K562 (cell line): ENCODE results near the gene MRPS10. TPM values are rescaled to one million over a fixed set of nuclear protein-coding genes. Genes with fewer than 3 reads are reported as not detected.

Source experiments
- ELF1 ChIP-seq: fragments of 200-800 bp; sonication (Bioruptor generic); IDR thresholded peaks from 2 replicates; pipeline ENCODE4 v1.6.1; 2016; ENCODE audit warnings: missing genetic modification characterization, missing compliant biosample characterization
- FOXA3 ChIP-seq, 2 experiments: fragments of 450-650 bp in 1 of 2; sonication (generic) in 1 of 2; formaldehyde crosslinking; IDR thresholded peaks in 1 of 2; conservative IDR thresholded peaks in 1 of 2; 2 replicates each; pipeline versions ENCODE4 v1.4.0 to v1.8.0; 2020 to 2022; ENCODE audit warnings: mild to moderate bottlenecking in 2 of 2, missing genetic modification reagents in 1 of 2
- HSF4 ChIP-seq: fragments of 250-450 bp; sonication (Bioruptor Pico); IDR thresholded peaks from 2 replicates; pipeline ENCODE4 v2.1.2; 2022; ENCODE audit warnings: mild to moderate bottlenecking, moderate library complexity, borderline replicate concordance
- NFATC3 ChIP-seq: fragments of 450-650 bp; IDR thresholded peaks from 2 replicates; pipeline ENCODE4 v1.6.1; 2017; ENCODE audit warnings: mild to moderate bottlenecking
- NONO ChIP-seq, 2 experiments: fragments of 200-400 bp in 1 of 2; fragments of 450-650 bp in 1 of 2; formaldehyde crosslinking in 1 of 2; IDR thresholded peaks; 2 replicates each; pipeline ENCODE4 v1.6.1; 2017; ENCODE audit warnings: low read depth in 2 of 2, mild to moderate bottlenecking in 2 of 2, moderate library complexity in 2 of 2, low read length in 1 of 2
- POLR3G ChIP-seq: IDR thresholded peaks from 2 replicates; pipeline ENCODE4 v1.6.1; 2011; ENCODE audit not compliant: insufficient read length, insufficient replicate concordance; ENCODE audit errors: extremely low read depth
- PRMT5 ChIP-seq: sonication (generic); formaldehyde crosslinking; IDR thresholded peaks from 2 replicates; pipeline ENCODE4 v1.5.0; 2020; ENCODE audit warnings: missing genetic modification reagents
- SMARCC2 ChIP-seq: fragments of 450-650 bp; IDR thresholded peaks from 2 replicates; pipeline ENCODE4 v1.6.1; 2017; ENCODE audit warnings: antibody characterized with exemption, moderate library complexity, mild to moderate bottlenecking, low read depth
- TSC22D4 ChIP-seq: fragments of 450-650 bp; IDR thresholded peaks from 2 replicates; pipeline ENCODE4 v1.6.1; 2016; ENCODE audit warnings: missing genetic modification characterization, missing biosample characterization, control low read depth
- ZC3H11A ChIP-seq: IDR thresholded peaks from 2 replicates; pipeline ENCODE4 v1.6.1; 2012; ENCODE audit warnings: low read depth, low read length, improper control_type of control experiment
- ZC3H4 ChIP-seq: sonication (generic); formaldehyde crosslinking; IDR thresholded peaks from 2 replicates; pipeline ENCODE4 v1.9.0; 2021; ENCODE audit warnings: missing genetic modification reagents, borderline replicate concordance
- ZNF584 ChIP-seq: fragments of 200-800 bp; sonication (Bioruptor generic); IDR thresholded peaks from 2 replicates; pipeline ENCODE4 v1.6.1; 2016; ENCODE audit warnings: low read depth, mild to moderate bottlenecking, missing genetic modification characterization, missing compliant biosample characterization
- ZNF780A ChIP-seq: fragments of 250-450 bp; sonication (Bioruptor Pico); IDR thresholded peaks from 2 replicates; pipeline ENCODE4 v1.5.0; 2021; ENCODE audit warnings: mild to moderate bottlenecking
- polyA plus RNA-seq, 8 experiments: library from polyadenylated mRNA; depleted of rRNA in 4 of 8; stranded (reverse) in 5 of 8; unstranded in 3 of 8; fragments of >200 nt; fragmentation: Nextera tagmentation in 2 of 8; fragmentation: Illumina TruSeq in 1 of 8; extraction: Ambion mirVana in 2 of 8; extraction: Trizol in 1 of 8; gene quantifications; 2 replicates each; pipeline versions ENCODE4 v1.2.1 to v1.2.3, GENCODE V29; 2011 to 2014; ENCODE audit warnings: inconsistent platforms in 1 of 8, missing spikeins in 1 of 8
- total RNA-seq, 7 experiments: library from RNA; depleted of rRNA in 6 of 7; stranded (reverse); fragments of >200 nt in 6 of 7; fragmentation: Illumina TruSeq in 2 of 7; extraction: Trizol in 2 of 7; gene quantifications; 2 replicates each; pipeline versions ENCODE4 v1.2.1 to v1.2.3, GENCODE V29; 2011 to 2021; ENCODE audit warnings: low replicate concordance in 1 of 7
- TF ChIP-seq, protein P1 (sequence below), 2 experiments: fragments of 150-350 bp in 1 of 2; IDR thresholded peaks; 2 replicates each; pipeline ENCODE4 v1.6.1; 2012 to 2016; ENCODE audit warnings: low read depth in 2 of 2, low read length in 2 of 2, mild to moderate bottlenecking in 1 of 2, moderate library complexity in 1 of 2
- TF ChIP-seq, protein P2 (sequence below): sonication (generic); formaldehyde crosslinking; IDR thresholded peaks from 2 replicates; pipeline ENCODE4 v1.8.1; 2023; ENCODE audit warnings: mild to moderate bottlenecking, missing genetic modification reagents
- TF ChIP-seq, protein P3 (sequence below): fragments of 200-400 bp; formaldehyde crosslinking; IDR thresholded peaks from 2 replicates; pipeline ENCODE4 v1.6.1; 2017; ENCODE audit warnings: mild to moderate bottlenecking, low read depth, low read length, moderate library complexity
- TF ChIP-seq, protein P4 (sequence below): fragments of 250-450 bp; sonication (Bioruptor Pico); IDR thresholded peaks from 2 replicates; pipeline ENCODE4 v1.4.0; 2020; ENCODE audit warnings: borderline replicate concordance

Gene MRPS10
- total and polyA plus RNA-seq, 9 of the 15 experiments (the other 6 are each of a cell fraction or from before 2014, with no cell fraction given) = 48.6 to 166 (median 93.7) TPM

DNA sequence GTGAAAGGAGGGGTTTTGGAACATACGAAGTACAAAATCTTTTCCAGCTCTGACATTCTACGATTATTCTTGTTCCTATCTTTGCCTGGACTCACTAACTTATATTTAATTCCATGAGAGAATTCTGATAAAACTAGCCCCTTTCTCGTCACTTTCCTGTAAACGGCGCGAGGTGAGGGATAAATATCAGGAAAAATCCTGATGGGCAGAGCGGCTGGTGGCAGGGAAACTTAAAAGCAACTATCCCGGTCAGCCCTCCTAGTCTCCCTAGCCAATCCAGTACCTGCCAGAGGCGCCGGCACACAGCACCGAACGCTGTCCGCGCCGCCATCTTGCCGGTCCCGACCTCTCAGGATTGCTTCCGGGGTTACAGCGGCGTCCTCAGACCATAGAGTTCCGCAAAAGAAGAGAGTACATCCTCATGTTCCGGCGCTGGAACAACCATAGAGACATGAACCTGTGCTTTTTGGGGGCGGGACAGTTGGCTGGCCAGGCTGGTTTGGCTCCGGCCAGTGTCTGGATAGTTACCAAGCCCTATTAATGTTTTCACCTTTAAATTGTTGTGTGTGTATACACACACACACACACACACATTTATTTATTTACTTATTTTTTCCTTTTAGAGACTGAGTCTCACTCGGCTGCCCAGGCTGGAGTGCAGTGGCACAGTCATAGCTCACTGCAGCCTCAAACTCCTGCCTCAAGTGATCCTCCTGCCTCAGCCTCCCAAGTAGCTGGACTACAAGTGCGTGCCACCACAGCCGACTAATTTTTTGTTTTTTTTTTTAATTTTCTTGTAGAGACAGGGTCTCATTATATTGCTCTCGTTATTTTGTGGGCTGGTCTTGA lies at the start of gene MRPS10 (continued):
- TF ChIP-seq, protein P1, sequence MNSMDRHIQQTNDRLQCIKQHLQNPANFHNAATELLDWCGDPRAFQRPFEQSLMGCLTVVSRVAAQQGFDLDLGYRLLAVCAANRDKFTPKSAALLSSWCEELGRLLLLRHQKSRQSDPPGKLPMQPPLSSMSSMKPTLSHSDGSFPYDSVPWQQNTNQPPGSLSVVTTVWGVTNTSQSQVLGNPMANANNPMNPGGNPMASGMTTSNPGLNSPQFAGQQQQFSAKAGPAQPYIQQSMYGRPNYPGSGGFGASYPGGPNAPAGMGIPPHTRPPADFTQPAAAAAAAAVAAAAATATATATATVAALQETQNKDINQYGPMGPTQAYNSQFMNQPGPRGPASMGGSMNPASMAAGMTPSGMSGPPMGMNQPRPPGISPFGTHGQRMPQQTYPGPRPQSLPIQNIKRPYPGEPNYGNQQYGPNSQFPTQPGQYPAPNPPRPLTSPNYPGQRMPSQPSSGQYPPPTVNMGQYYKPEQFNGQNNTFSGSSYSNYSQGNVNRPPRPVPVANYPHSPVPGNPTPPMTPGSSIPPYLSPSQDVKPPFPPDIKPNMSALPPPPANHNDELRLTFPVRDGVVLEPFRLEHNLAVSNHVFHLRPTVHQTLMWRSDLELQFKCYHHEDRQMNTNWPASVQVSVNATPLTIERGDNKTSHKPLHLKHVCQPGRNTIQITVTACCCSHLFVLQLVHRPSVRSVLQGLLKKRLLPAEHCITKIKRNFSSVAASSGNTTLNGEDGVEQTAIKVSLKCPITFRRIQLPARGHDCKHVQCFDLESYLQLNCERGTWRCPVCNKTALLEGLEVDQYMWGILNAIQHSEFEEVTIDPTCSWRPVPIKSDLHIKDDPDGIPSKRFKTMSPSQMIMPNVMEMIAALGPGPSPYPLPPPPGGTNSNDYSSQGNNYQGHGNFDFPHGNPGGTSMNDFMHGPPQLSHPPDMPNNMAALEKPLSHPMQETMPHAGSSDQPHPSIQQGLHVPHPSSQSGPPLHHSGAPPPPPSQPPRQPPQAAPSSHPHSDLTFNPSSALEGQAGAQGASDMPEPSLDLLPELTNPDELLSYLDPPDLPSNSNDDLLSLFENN (IDR thresholded peaks at IDR 0.05; ENCODE audit: low read depth in 2 of 2, low read length in 2 of 2) = peak in 1 of 2 experiments; percentile 58; a peak in 1 of 4 replicates
- TF ChIP-seq ELF1 (tag) (peak; percentile 78), SMARCC2 (0 out of 2 replicates have a peak, but pooled peaks have one; percentile 35), PRMT5 (CRISPR knock-in tag) (no peak), POLR3G (no peak), ZC3H4 (CRISPR knock-in tag) (no peak), ZC3H11A (no peak), HSF4 (CRISPR knock-in tag) (no peak), TSC22D4 (no peak), NONO (IDR thresholded peaks at IDR 0.05; ENCODE audit: low read depth in 2 of 2, low read length in 1 of 2) (no peak), ZNF780A (no peak), NFATC3 (peak; percentile 69), ZNF584 (no peak), FOXA3 (CRISPR knock-in tag; conservative IDR thresholded peaks at IDR 0.05 in 1 of 2, IDR thresholded peaks at IDR 0.05 in 1 of 2) (0 out of 4 replicates have a peak, but pooled peaks of 1 of the 2 experiments have one; percentile 0)
- TF ChIP-seq, protein P2, sequence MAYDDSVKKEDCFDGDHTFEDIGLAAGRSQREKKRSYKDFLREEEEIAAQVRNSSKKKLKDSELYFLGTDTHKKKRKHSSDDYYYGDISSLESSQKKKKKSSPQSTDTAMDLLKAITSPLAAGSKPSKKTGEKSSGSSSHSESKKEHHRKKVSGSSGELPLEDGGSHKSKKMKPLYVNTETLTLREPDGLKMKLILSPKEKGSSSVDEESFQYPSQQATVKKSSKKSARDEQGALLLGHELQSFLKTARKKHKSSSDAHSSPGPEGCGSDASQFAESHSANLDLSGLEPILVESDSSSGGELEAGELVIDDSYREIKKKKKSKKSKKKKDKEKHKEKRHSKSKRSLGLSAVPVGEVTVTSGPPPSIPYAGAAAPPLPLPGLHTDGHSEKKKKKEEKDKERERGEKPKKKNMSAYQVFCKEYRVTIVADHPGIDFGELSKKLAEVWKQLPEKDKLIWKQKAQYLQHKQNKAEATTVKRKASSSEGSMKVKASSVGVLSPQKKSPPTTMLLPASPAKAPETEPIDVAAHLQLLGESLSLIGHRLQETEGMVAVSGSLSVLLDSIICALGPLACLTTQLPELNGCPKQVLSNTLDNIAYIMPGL (CRISPR knock-in tag) = no peak
- TF ChIP-seq, protein P3, sequence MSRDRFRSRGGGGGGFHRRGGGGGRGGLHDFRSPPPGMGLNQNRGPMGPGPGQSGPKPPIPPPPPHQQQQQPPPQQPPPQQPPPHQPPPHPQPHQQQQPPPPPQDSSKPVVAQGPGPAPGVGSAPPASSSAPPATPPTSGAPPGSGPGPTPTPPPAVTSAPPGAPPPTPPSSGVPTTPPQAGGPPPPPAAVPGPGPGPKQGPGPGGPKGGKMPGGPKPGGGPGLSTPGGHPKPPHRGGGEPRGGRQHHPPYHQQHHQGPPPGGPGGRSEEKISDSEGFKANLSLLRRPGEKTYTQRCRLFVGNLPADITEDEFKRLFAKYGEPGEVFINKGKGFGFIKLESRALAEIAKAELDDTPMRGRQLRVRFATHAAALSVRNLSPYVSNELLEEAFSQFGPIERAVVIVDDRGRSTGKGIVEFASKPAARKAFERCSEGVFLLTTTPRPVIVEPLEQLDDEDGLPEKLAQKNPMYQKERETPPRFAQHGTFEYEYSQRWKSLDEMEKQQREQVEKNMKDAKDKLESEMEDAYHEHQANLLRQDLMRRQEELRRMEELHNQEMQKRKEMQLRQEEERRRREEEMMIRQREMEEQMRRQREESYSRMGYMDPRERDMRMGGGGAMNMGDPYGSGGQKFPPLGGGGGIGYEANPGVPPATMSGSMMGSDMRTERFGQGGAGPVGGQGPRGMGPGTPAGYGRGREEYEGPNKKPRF = no peak
- TF ChIP-seq, protein P4, sequence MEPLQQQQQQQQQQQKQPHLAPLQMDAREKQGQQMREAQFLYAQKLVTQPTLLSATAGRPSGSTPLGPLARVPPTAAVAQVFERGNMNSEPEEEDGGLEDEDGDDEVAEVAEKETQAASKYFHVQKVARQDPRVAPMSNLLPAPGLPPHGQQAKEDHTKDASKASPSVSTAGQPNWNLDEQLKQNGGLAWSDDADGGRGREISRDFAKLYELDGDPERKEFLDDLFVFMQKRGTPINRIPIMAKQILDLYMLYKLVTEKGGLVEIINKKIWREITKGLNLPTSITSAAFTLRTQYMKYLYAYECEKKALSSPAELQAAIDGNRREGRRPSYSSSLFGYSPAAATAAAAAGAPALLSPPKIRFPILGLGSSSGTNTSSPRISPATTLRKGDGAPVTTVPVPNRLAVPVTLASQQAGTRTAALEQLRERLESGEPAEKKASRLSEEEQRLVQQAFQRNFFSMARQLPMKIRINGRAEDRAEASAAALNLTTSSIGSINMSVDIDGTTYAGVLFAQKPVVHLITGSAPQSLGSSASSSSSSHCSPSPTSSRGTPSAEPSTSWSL (CRISPR knock-in tag) = no peak
